ENCODE data around the gene FAH.

FAH gene

GRCh38 chr15:80173022-80173759 is 20.4 kb downstream of the FAH start:
- DNase-seq (ENCODE audit: extremely low spot score), result peak; percentile 81
- peak; percentile 90 for TF ChIP-seq CTCF (IDR thresholded peaks at IDR 0.05; ENCODE audit: control extremely low read depth, extremely low read depth, low read depth, missing control alignments)
- POLR2A ChIA-PET, result no interaction called here
- CTCF ChIA-PET, result interaction anchor here (0.7 to 3.2 kb wide), 23 partner anchors 9 to 834 kb away, joined by 3 to 16 read pairs (median 4); partner anchors contain the start of gene BCL2A1

- DNase-seq (ENCODE audit: extremely low spot score), result no peak
- TF ChIP-seq CTCF (IDR thresholded peaks at IDR 0.05; ENCODE audit: control extremely low read depth, extremely low read depth, low read depth, missing control alignments), result no peak
- ChIA-PET POLR2A (no interaction called here), CTCF (interaction anchor here (0.8 to 3.2 kb wide), 19 partner anchors 8 to 795 kb away, joined by 3 to 16 read pairs (median 4); no protein-coding TSS in a partner anchor)
These were observed 21.4 kb downstream of the FAH start for GRCh38 chr15:80174017-80174746.

- CTCF ChIA-PET, result interaction anchor here (1.5 kb wide), 1 partner anchor 322 kb away, joined by 3 read pairs; no protein-coding TSS in a partner anchor
- TF ChIP-seq CTCF (IDR thresholded peaks at IDR 0.05; ENCODE audit: control extremely low read depth, extremely low read depth, low read depth, missing control alignments), result no peak
- DNase-seq (ENCODE audit: extremely low spot score), result no peak
- POLR2A ChIA-PET, result no interaction called here
These were observed 22.6 kb downstream of the FAH start for GRCh38 chr15:80175436-80175835.

- ChIA-PET POLR2A (interaction anchor here (0.6 kb wide), 1 partner anchor 253 kb away, joined by 9 read pairs; no protein-coding TSS in a partner anchor), CTCF (interaction anchor here (1.0 to 1.3 kb wide), 3 partner anchors 8 to 579 kb away, joined by 3 to 5 read pairs (median 3); no protein-coding TSS in a partner anchor)
- no peak for TF ChIP-seq CTCF (IDR thresholded peaks at IDR 0.05; ENCODE audit: control extremely low read depth, extremely low read depth, low read depth, missing control alignments)
- DNase-seq (ENCODE audit: extremely low spot score), result no peak
These were observed 23.6 kb downstream of the FAH start for GRCh38 chr15:80176443-80176842.

GRCh38 chr15:80177156-80177555 is 24.4 kb downstream of the FAH start:
- ChIA-PET CTCF (interaction anchor here (1.1 to 1.3 kb wide), 2 partner anchors 9 to 580 kb away, joined by 3 to 5 read pairs; no protein-coding TSS in a partner anchor), POLR2A (no interaction called here)
- no peak for DNase-seq (ENCODE audit: extremely low spot score)
- TF ChIP-seq CTCF (IDR thresholded peaks at IDR 0.05; ENCODE audit: control extremely low read depth, extremely low read depth, low read depth, missing control alignments), result no peak

- no peak for DNase-seq (ENCODE audit: extremely low spot score)
- ChIA-PET POLR2A (no interaction called here), CTCF (no interaction called here)
- TF ChIP-seq CTCF (IDR thresholded peaks at IDR 0.05; ENCODE audit: control extremely low read depth, extremely low read depth, low read depth, missing control alignments), result no peak
These were observed 26.4 kb downstream of the FAH start for GRCh38 chr15:80179025-80179759.
